HG02759 (cell line): ENCODE results near the gene CMTM4.
"Not testable (repeated sequence)": the region's sequence is repeated elsewhere in the genome, so short reads cannot be mapped to it uniquely, and the experiment has no call there.

Experiments
- ATAC-seq: cut with Tn5 transposase; IDR thresholded peaks from one replicate; pipeline ENCODE4 v1.9.1; 2021; ENCODE audit warnings: mild to moderate bottlenecking, moderate library complexity; ENCODE audit not compliant: unreplicated experiment

Gene CMTM4

GRCh38 chr16:66569827-66570405, 126.6 kb downstream of the CMTM4 start:
- ATAC-seq: no peak

GRCh38 chr16:66569131-66569530, 127.4 kb downstream of the CMTM4 start:
- ATAC-seq: no peak

GRCh38 chr16:66568355-66568754, 128.2 kb downstream of the CMTM4 start:
- ATAC-seq: no peak

GRCh38 chr16:66567270-66567669, 129.3 kb downstream of the CMTM4 start:
- not testable (repeated sequence) for ATAC-seq

GRCh38 chr16:66566051-66566901, 130.3 kb downstream of the CMTM4 start, which contains the start of gene CMTM1:
TSS of gene CMTM1 (plus strand) at chr16:66566439. CDS start at chr16:66566514, 75 bp downstream.
- no peak for ATAC-seq
